Spleen (tissue), 7 donors: ENCODE measurements around the gene COL26A1.

Experiments used
- CTCF ChIP-seq, 11 experiments: fragments of 200-600 bp in 7 of 11; fragments of 450-650 bp in 4 of 11; sonication (generic) in 4 of 11; IDR thresholded peaks in 8 of 11; conservative IDR thresholded peaks in 3 of 11; 1 replicate in 7 of 11; 2 replicates in 4 of 11; pipeline versions ENCODE4 v1.4.0 to v1.8.0; 2016 to 2021; ENCODE audit warnings: antibody characterized with exemption in 11 of 11, inconsistent platforms in 4 of 11, mild to moderate bottlenecking in 1 of 11
- POLR2A ChIP-seq, 3 donors: fragments of 450-650 bp; IDR thresholded peaks; one replicate each; pipeline ENCODE4 v1.5.1; 2017; ENCODE audit warnings: antibody characterized with exemption in 3 of 3, mild to moderate bottlenecking in 1 of 3
- POLR2AphosphoS5 ChIP-seq, 3 donors: sonication (generic); formaldehyde crosslinking; IDR thresholded peaks; one replicate each; pipeline ENCODE4 v1.5.1; 2017; ENCODE audit warnings: antibody characterized with exemption in 3 of 3
- donor health status: DM: no; HTN: no; CAD: no; lungs with moderate emphysema.
- donor health status: DM: no; HTN: no; CAD: no.
- donor health status: DM: no; HTN: no; CAD: no.

DNA sequence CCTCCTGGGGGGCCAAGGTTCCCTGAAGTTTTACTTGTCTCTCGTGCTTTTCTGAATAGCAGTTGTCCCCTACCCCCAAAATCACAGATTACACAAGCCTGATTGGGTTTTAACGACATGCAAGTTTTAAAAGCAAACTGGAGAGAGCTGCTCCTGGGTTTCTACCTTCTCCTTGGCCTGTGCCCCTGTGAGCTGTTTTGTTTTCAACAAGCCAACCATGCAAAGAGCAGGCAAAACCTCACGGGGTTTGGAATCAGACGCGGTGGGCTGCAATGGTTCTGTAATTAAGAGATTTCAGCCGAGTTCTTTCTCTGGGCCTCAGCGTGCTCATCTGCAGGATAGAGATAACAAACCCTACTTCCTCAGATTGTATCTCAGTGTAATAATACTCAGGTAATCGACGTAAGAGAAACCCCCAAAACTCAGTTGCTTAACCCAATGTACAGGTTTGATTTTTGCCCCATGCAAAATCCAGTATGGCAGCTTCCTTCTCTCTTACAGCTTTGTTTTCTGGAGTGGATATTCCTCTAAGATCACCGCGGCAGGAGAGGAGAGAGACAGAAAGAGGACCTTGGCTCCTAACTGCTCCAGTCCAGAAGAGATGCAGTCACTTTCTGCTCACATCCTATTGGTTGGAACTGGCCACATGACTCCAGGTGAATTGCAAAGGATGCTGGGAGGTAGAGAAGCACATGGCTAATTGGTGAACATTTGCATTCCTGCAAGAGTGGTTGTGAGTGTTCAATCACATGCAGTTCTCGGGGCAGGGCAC lies 224.4 kb downstream of the COL26A1 start:
- TF ChIP-seq CTCF (IDR thresholded peaks at IDR 0.05 in 8 of 11, conservative IDR thresholded peaks at IDR 0.05 in 3 of 11): no peak
- no peak for TF ChIP-seq POLR2A (IDR thresholded peaks at IDR 0.05)
- TF ChIP-seq POLR2AphosphoS5 (IDR thresholded peaks at IDR 0.05): no peak
